ENCODE results near the gene C10orf90.

C10orf90 gene

GRCh38 chr10:126588024-126588423 lies 82.5 kb downstream of the C10orf90 start:
- in situ Hi-C loops (cut with HindIII; ENCODE audit: low sequenced_read_pairs): no loop called here

- in situ Hi-C loops (cut with HindIII; ENCODE audit: low sequenced_read_pairs): no loop called here
Observed at GRCh38 chr10:126586878-126587277, 83.6 kb downstream of the C10orf90 start.

GRCh38 chr10:126586128-126586527 lies 84.4 kb downstream of the C10orf90 start:
- in situ Hi-C loops (cut with HindIII; ENCODE audit: low sequenced_read_pairs): no loop called here

GRCh38 chr10:126585249-126586017 lies 85.1 kb downstream of the C10orf90 start:
- in situ Hi-C loops (cut with HindIII; ENCODE audit: low sequenced_read_pairs): no loop called here

GRCh38 chr10:126584836-126585235 lies 85.7 kb downstream of the C10orf90 start:
- in situ Hi-C loops (cut with HindIII; ENCODE audit: low sequenced_read_pairs): no loop called here

- in situ Hi-C loops (cut with HindIII; ENCODE audit: low sequenced_read_pairs): no loop called here
Observed at GRCh38 chr10:126583552-126584200, 86.8 kb downstream of the C10orf90 start.

GRCh38 chr10:126581648-126582046 lies 88.8 kb downstream of the C10orf90 start:
- in situ Hi-C loops (cut with HindIII; ENCODE audit: low sequenced_read_pairs): no loop called here

- in situ Hi-C loops (cut with HindIII; ENCODE audit: low sequenced_read_pairs): no loop called here
Observed at GRCh38 chr10:126580873-126581647, 89.4 kb downstream of the C10orf90 start.

- in situ Hi-C loops (cut with HindIII; ENCODE audit: low sequenced_read_pairs): no loop called here
Observed at GRCh38 chr10:126576336-126576735, 94.2 kb downstream of the C10orf90 start.

GRCh38 chr10:126570621-126571602 lies 99.6 kb downstream of the C10orf90 start:
- in situ Hi-C loops (cut with HindIII; ENCODE audit: low sequenced_read_pairs): no loop called here

GRCh38 chr10:126570245-126570570 lies 100.3 kb downstream of the C10orf90 start:
- in situ Hi-C loops (cut with HindIII; ENCODE audit: low sequenced_read_pairs): no loop called here

GRCh38 chr10:126569513-126570244 lies 100.8 kb downstream of the C10orf90 start:
- in situ Hi-C loops (cut with HindIII; ENCODE audit: low sequenced_read_pairs): loop anchor here (5.0 kb wide), 1 partner anchor 57 kb away; no protein-coding TSS in a partner anchor

- in situ Hi-C loops (cut with HindIII; ENCODE audit: low sequenced_read_pairs): loop anchor here (5.0 kb wide), 1 partner anchor 57 kb away; no protein-coding TSS in a partner anchor
Observed at GRCh38 chr10:126568809-126569385, 101.6 kb downstream of the C10orf90 start.

- in situ Hi-C loops (cut with HindIII; ENCODE audit: low sequenced_read_pairs): loop anchor here (5.0 kb wide), 1 partner anchor 54 kb away; no protein-coding TSS in a partner anchor
Observed at GRCh38 chr10:126565871-126566270, 104.6 kb downstream of the C10orf90 start.

GRCh38 chr10:126565441-126565840 lies 105.1 kb downstream of the C10orf90 start:
- in situ Hi-C loops (cut with HindIII; ENCODE audit: low sequenced_read_pairs): loop anchor here (5.0 kb wide), 1 partner anchor 53 kb away; no protein-coding TSS in a partner anchor

GRCh38 chr10:126564326-126564888 lies 106.1 kb downstream of the C10orf90 start:
- in situ Hi-C loops (cut with HindIII; ENCODE audit: low sequenced_read_pairs): no loop called here

- in situ Hi-C loops (cut with HindIII; ENCODE audit: low sequenced_read_pairs): no loop called here
Observed at GRCh38 chr10:126563361-126563760, 107.1 kb downstream of the C10orf90 start.

GRCh38 chr10:126561921-126562680 lies 108.4 kb downstream of the C10orf90 start:
- in situ Hi-C loops (cut with HindIII; ENCODE audit: low sequenced_read_pairs): no loop called here
